Psoas muscle (tissue), 8 donors: ENCODE measurements around the gene MRGPRX2. TPM values are rescaled to one million over a fixed set of nuclear protein-coding genes. Genes with fewer than 3 reads are reported as not detected.

Source experiments
- ATAC-seq, 4 donors: fragments of 200-7000 bp; cut with Tn5 transposase; one replicate each; pipeline ENCODE4 v1.9.1; 2020; ENCODE audit warnings: moderate library complexity in 3 of 4, mild to moderate bottlenecking in 2 of 4
- DNase-seq, 2 donors: peaks; one replicate each; pipeline ENCODE4 v3.0.0-alpha.2; 2020
- H3K27ac ChIP-seq: fragments of 200-600 bp; one replicate; pipeline ENCODE4 v1.8.0; 2022
- H3K27me3 ChIP-seq, 3 donors: fragments of 200-600 bp in 1 of 3; one replicate each; pipeline versions ENCODE4 v1.6.1 to v1.8.0; 2013 to 2022; ENCODE audit warnings: low read length in 2 of 3, mild to moderate bottlenecking in 2 of 3, moderate library complexity in 1 of 3; ENCODE audit not compliant: insufficient read depth in 3 of 3
- H3K36me3 ChIP-seq, 2 donors: fragments of 200-600 bp in 1 of 2; one replicate each; pipeline versions ENCODE4 v1.6.1 to v1.8.0; 2013 to 2022; ENCODE audit warnings: low read depth in 1 of 2, mild to moderate bottlenecking in 1 of 2, moderate library complexity in 1 of 2; ENCODE audit not compliant: insufficient read depth in 1 of 2
- H3K4me1 ChIP-seq: fragments of 200-600 bp; one replicate; pipeline ENCODE4 v1.8.0; 2022
- H3K4me3 ChIP-seq: fragments of 200-600 bp; one replicate; pipeline ENCODE4 v1.8.0; 2022; ENCODE audit warnings: mild to moderate bottlenecking
- H3K9me3 ChIP-seq: fragments of 200-600 bp; one replicate; pipeline ENCODE4 v1.8.0; 2022
- WGBS, 3 donors: extraction: QIAGEN DNeasy Blood & Tissue Kit; methylation state at CpG; one replicate each; pipeline versions ENCODE4 v1.1.6 to v1.1.7; 2013; 5-methylcytosine and 5-hydroxymethylcytosine counted together
- intact Hi-C, 2 donors: fragments of 100-400 bp; cut with DNase I; formaldehyde crosslinking; loops; one replicate each; pipeline versions ENCODE4 v1.11.0 to v1.14.2; 2022
- polyA plus RNA-seq, 3 donors: library from polyadenylated mRNA; stranded (reverse); fragments of 200-250 nt; gene quantifications; one replicate each; pipeline ENCODE4 v1.2.3, GENCODE V29; 2013
- total RNA-seq, 4 donors: library from RNA; stranded (reverse); fragmentation: NEBNext Ultra II Directional in 2 of 4; extraction: Animal tissue kit (Norgen Biotek cat#: 25700) in 2 of 4; gene quantifications; one replicate each; pipeline versions ENCODE4 v1.2.1 to v1.2.4, GENCODE V29; 2021 to 2023
- TF ChIP-seq, protein P1 (sequence below): fragments of 200-600 bp; IDR thresholded peaks from one replicate; pipeline ENCODE4 v1.8.0; 2022; ENCODE audit warnings: antibody characterized with exemption
- donor health status: healthy with polysubstance abuse.
- donor health status: DM: no; HTN: no; CAD: no; lungs with moderate emphysema.
- donor health status: Bipolar disorder and iron deficiency.
- donor health status: healthy.
- donor health status: DM: yes; HTN: yes; CAD: no.
- donor health status: DM: no; HTN: no; CAD: no.
- donor health status: DM: no; HTN: no; CAD: no.
- donor health status: DM: yes; HTN: yes; CAD: no.

The MRGPRX2 gene
- total and polyA plus RNA-seq, 7 donors, result 0.01 TPM; not detected in 6

DNA sequence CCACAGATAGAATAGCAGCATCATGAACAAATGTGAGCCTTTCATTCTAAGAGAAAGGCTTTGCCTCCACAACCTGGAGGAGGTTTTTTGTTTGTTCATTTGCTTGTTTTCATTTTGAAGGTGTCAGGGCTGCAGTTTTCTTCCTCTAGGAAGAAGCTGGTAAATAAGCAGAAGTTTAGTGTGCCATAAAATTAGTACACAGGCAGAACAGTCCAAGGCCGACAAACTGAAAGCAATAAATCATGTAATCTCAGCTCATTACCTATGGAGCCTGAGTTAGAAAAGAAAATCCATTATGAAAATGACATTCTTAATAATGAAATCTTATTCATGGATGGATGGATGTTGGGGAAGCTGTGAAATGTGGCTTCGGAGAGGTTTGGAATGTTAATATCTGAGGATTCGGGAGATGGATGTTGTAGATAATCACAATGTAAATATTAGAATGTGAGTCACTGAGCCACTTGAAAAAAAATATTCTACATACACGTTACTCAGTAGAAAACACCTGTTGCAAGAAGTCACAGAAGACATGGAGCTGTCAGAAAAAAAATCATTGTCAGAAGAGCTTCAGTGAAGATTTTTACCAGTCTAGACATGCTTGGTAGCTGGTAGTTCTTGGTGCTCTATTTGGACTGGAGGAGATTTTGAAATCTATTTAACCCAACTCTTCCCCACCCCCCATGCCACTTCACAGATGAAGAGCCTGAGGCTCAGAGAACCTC is 41.4 kb upstream of the MRGPRX2 start:
- H3K27me3 ChIP-seq, result no peaks in the 10 kb centered on the region
- 38 to 56% (median 50%) methylated on average over 4 of the region's 4 CpGs for WGBS, 3 donors
- no peaks in the 10 kb centered on the region for H3K9me3 ChIP-seq
- intact Hi-C loops, result no loop called here
- H3K27ac ChIP-seq, result no peak overlapping the region
- ATAC-seq, result no peak
- no peak for DNase-seq
- no peaks in the 10 kb centered on the region for H3K4me1 ChIP-seq
- no peaks in the 10 kb centered on the region for H3K36me3 ChIP-seq
- no peak overlapping the region for H3K4me3 ChIP-seq
- TF ChIP-seq, protein P1, sequence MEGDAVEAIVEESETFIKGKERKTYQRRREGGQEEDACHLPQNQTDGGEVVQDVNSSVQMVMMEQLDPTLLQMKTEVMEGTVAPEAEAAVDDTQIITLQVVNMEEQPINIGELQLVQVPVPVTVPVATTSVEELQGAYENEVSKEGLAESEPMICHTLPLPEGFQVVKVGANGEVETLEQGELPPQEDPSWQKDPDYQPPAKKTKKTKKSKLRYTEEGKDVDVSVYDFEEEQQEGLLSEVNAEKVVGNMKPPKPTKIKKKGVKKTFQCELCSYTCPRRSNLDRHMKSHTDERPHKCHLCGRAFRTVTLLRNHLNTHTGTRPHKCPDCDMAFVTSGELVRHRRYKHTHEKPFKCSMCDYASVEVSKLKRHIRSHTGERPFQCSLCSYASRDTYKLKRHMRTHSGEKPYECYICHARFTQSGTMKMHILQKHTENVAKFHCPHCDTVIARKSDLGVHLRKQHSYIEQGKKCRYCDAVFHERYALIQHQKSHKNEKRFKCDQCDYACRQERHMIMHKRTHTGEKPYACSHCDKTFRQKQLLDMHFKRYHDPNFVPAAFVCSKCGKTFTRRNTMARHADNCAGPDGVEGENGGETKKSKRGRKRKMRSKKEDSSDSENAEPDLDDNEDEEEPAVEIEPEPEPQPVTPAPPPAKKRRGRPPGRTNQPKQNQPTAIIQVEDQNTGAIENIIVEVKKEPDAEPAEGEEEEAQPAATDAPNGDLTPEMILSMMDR, result no peak

DNA sequence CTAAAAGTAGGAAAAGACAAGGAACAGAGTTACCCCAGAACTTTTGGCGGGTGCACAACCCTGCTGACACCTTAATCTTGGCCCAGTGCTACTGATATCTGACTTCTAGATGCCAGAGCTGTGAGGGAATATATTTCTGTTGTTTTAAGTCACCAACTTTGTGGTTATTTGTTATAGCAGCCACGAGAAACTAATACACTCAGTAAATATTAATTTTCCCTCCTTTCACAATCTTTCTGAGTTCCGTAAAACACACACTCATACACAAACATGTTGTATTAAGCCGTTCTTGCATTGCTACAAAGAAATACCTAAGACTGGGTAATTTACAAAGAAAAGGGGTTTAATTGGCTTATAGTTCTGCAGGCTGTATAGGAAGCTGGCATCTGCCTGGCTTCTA is 40.4 kb upstream of the MRGPRX2 start:
- Histone ChIP-seq H3K4me3 (no peak overlapping the region), H3K9me3 (no peaks in the 10 kb centered on the region), H3K4me1 (no peaks in the 10 kb centered on the region), H3K27ac (no peak overlapping the region), H3K27me3 (peaks cover 0 to under 1% (median 0%) of the 10 kb centered on the region in 3 donors), H3K36me3 (no peaks in the 10 kb centered on the region)
- intact Hi-C loops, result no loop called here
- DNase-seq, result no peak
- no peak for ATAC-seq
- WGBS, 3 donors, result 88 to 94% (median 90%) methylated on average over 4 of the region's 4 CpGs
- TF ChIP-seq, protein P1, result no peak

DNA sequence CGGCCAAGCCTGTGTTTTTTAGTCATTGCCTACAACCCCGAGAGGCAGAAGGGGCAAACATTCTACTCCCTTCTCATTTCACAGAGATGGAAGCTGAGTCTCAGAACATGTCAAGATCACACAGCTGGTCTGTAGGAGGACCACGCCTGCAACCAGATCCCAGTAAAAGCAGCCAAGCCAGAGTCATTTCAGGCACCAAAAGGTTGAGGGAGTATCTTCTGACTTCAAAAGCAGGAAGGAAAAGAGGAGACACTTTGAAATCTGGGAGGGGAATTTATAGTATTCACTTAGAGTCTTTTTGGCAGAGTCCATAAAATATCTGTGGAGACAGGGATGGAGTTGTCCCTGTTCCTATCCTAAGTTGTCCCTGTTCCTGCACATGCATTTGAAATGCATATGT is 38.6 kb upstream of the MRGPRX2 start:
- Histone ChIP-seq H3K4me1 (no peaks in the 10 kb centered on the region), H3K27ac (no peak overlapping the region), H3K4me3 (no peak overlapping the region), H3K36me3 (no peaks in the 10 kb centered on the region), H3K27me3 (peaks cover 0 to 3% (median 2%) of the 10 kb centered on the region in 3 donors), H3K9me3 (no peaks in the 10 kb centered on the region)
- ATAC-seq, result no peak
- intact Hi-C loops, result no loop called here
- TF ChIP-seq, protein P1, result no peak
- 67 to 72% (median 70%) methylated on average over 3 of the region's 3 CpGs for WGBS, 3 donors
- DNase-seq, result no peak

DNA sequence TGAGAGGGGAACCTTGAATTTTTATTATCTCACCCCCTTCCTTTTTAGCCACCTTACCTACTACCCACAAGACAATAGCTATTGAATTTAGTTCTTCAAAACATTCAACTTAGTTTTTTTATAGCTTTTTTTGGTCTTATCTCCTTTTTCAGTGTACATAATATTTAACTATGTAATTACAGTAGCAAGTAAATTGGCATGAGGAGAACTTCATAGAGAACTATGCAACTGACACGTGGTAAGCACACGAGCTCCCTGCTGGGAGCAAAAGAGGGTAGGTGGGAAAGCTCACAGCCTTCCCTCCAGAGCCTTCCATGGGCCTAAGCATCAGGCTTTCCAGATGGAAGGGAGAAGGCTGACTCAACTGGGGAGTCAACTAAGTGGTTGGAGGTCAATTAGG is 34.3 kb upstream of the MRGPRX2 start:
- no peak for DNase-seq
- H3K27ac ChIP-seq, result no peak overlapping the region
- no peak overlapping the region for H3K4me3 ChIP-seq
- intact Hi-C loops, result no loop called here
- TF ChIP-seq, protein P1, result no peak
- WGBS, 3 donors, result 32 to 56% (median 38%) methylated on average over 2 of the region's 2 CpGs
- ATAC-seq, result no peak
- no peaks in the 10 kb centered on the region for H3K4me1 ChIP-seq
- H3K9me3 ChIP-seq, result no peaks in the 10 kb centered on the region
- H3K27me3 ChIP-seq, result peaks cover 0 to 3% (median 2%) of the 10 kb centered on the region in 3 donors
- H3K36me3 ChIP-seq, result no peaks in the 10 kb centered on the region

DNA sequence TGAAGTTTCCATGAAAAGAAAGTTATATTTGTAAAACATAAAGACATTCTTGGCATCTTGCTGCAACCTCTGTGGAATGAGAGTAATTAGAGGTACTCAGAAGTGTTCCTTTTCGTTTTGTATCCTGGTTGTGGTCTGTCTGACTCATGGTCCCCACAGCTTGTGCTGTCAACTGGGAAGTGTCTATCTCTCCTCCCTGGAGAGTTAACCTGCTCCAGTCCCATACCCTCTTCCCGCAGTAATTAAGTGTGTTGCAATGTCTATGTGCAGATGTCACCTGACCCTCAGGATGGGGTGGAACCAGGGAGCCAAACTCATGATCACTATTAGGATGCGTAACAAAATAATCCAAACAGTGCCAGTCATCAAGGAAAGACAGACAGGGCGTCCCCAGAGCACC is 33.5 kb upstream of the MRGPRX2 start:
- intact Hi-C loops, result no loop called here
- no peaks in the 10 kb centered on the region for H3K36me3 ChIP-seq
- ATAC-seq, result no peak
- no peak overlapping the region for H3K4me3 ChIP-seq
- H3K9me3 ChIP-seq, result no peaks in the 10 kb centered on the region
- DNase-seq, result no peak
- H3K4me1 ChIP-seq, result no peaks in the 10 kb centered on the region
- WGBS, 3 donors, result 28 to 53% (median 34%) methylated on average over 4 of the region's 4 CpGs
- peaks cover 0 to 3% (median 2%) of the 10 kb centered on the region in 3 donors for H3K27me3 ChIP-seq
- TF ChIP-seq, protein P1, result no peak
- no peak overlapping the region for H3K27ac ChIP-seq
